H1 (cell line): ENCODE data around the gene CGB7. TPM values are rescaled to one million over a fixed set of nuclear protein-coding genes. Genes with fewer than 3 reads are reported as not detected.
A peak's percentile ranks its signal among the peaks of the same experiment; 100 is the strongest.

Source experiments
- CTCF ChIA-PET: fragments of 300-600 bp; sonication (Branson Sonifier 250); formaldehyde crosslinking; loops from one replicate; lab custom pipeline; 2021; ENCODE audit not compliant: partially characterized antibody; lab: Charles Lee
- POLR2A ChIA-PET: fragments of 300-600 bp; sonication (Branson Sonifier 250); formaldehyde crosslinking; loops from one replicate; lab custom pipeline; 2021; ENCODE audit warnings: inconsistent platforms; ENCODE audit not compliant: partially characterized antibody; lab: Charles Lee
- DNase-seq, 2 experiments: peaks; one replicate each; pipeline versions ENCODE4 v3.0.0 to v3.0.0-alpha.2; 2010 to 2022; ENCODE audit warnings: low spot score in 2 of 2, low read depth in 1 of 2, mixed read lengths in 1 of 2
- FAIRE-seq: peaks from 2 replicates; lab custom pipeline; 2011; peaks lifted over from hg19 to GRCh38; lab: Jason Lieb, UNC
- H2AFZ ChIP-seq: 2 replicates; pipeline ENCODE4 v1.8.1; 2012; ENCODE audit warnings: low read length, inconsistent platforms
- H2AK5ac ChIP-seq: 2 replicates; pipeline ENCODE4 v1.6.1; 2013; ENCODE audit warnings: low read depth, low read length
- H2BK120ac ChIP-seq: replicated peaks from 2 replicates; pipeline ENCODE3; 2013; ENCODE audit warnings: low read depth, low read length, inconsistent platforms
- H2BK12ac ChIP-seq: 2 replicates; pipeline ENCODE4 v1.6.1; 2013; ENCODE audit warnings: low read depth, low read length
- H2BK15ac ChIP-seq: 2 replicates; pipeline ENCODE4 v1.6.1; 2013; ENCODE audit warnings: low read length
- H2BK20ac ChIP-seq: 2 replicates; pipeline ENCODE4 v1.6.1; 2013; ENCODE audit warnings: low read length
- H2BK5ac ChIP-seq: 2 replicates; pipeline ENCODE4 v1.6.1; 2013; ENCODE audit warnings: low read depth, low read length
- H3K14ac ChIP-seq: 2 replicates; pipeline ENCODE4 v1.6.1; 2013; ENCODE audit warnings: inconsistent platforms; ENCODE audit not compliant: insufficient read length
- H3K18ac ChIP-seq: 2 replicates; pipeline ENCODE4 v1.6.1; 2013; ENCODE audit warnings: low read length; ENCODE audit errors: extremely low read depth
- H3K23ac ChIP-seq: 2 replicates; pipeline ENCODE4 v1.6.1; 2013; ENCODE audit warnings: inconsistent platforms; ENCODE audit not compliant: insufficient read length
- H3K23me2 ChIP-seq: 2 replicates; pipeline ENCODE4 v1.6.1; 2013; ENCODE audit warnings: low read depth, low read length
- H3K27ac ChIP-seq: 2 replicates; pipeline ENCODE4 v1.6.1; 2011; ENCODE audit warnings: low read depth, low read length, inconsistent platforms
- H3K27me3 ChIP-seq, 4 experiments: replicated peaks in 1 of 4; 1 replicate in 1 of 4; 2 replicates in 3 of 4; pipeline versions ENCODE4 v1.6.1 to v1.8.1; 2011 to 2013; ENCODE audit warnings: low read length in 3 of 4, mild to moderate bottlenecking in 3 of 4, inconsistent platforms in 2 of 4, mixed read lengths in 2 of 4, moderate library complexity in 1 of 4; ENCODE audit not compliant: control insufficient read depth in 3 of 4, insufficient read depth in 3 of 4; ENCODE audit errors: extremely low read depth in 1 of 4
- H3K36me3 ChIP-seq, 4 experiments: 2 replicates each; pipeline versions ENCODE4 v1.6.1 to v1.8.1; 2011 to 2013; ENCODE audit warnings: mild to moderate bottlenecking in 4 of 4, low read length in 3 of 4, moderate library complexity in 2 of 4, control low read depth in 1 of 4, inconsistent platforms in 1 of 4; ENCODE audit not compliant: insufficient read depth in 4 of 4, control insufficient read depth in 2 of 4
- H3K4ac ChIP-seq: replicated peaks from 2 replicates; pipeline ENCODE3; 2013; ENCODE audit warnings: low read length, low read depth, mixed read lengths, inconsistent platforms; ENCODE audit not compliant: insufficient read length
- H3K4me1 ChIP-seq, 4 experiments: replicated peaks in 1 of 4; 1 replicate in 1 of 4; 2 replicates in 3 of 4; pipeline versions ENCODE4 v1.6.1 to v1.8.1; 2011 to 2013; ENCODE audit warnings: low read length in 3 of 4, inconsistent platforms in 2 of 4, mixed read lengths in 1 of 4; ENCODE audit not compliant: insufficient read depth in 4 of 4, control insufficient read depth in 3 of 4
- H3K4me2 ChIP-seq, 2 experiments: 2 replicates each; pipeline versions ENCODE4 v1.6.1 to v1.8.1; 2011 to 2013; ENCODE audit warnings: low read depth in 2 of 2, low read length in 2 of 2, control low read depth in 1 of 2, inconsistent platforms in 1 of 2, mild to moderate bottlenecking in 1 of 2; ENCODE audit not compliant: insufficient read depth in 1 of 2
- H3K4me3 ChIP-seq, 4 experiments: fragments of 200-600, 300-600 bp in 1 of 4; sonication (generic), shearing (Covaris generic), sonication (Bioruptor Twin) in 1 of 4; 2 replicates each; pipeline versions ENCODE4 v1.5.1 to v1.8.1; 2011 to 2016; ENCODE audit warnings: low read length in 4 of 4, low read depth in 3 of 4, control low read depth in 2 of 4, inconsistent platforms in 2 of 4, mild to moderate bottlenecking in 2 of 4, mixed read lengths in 1 of 4, moderate library complexity in 1 of 4; ENCODE audit not compliant: insufficient read depth in 2 of 4; ENCODE audit errors: extremely low read depth in 1 of 4
- H3K56ac ChIP-seq: replicated peaks from 2 replicates; pipeline ENCODE3; 2013; ENCODE audit warnings: low read depth, mild to moderate bottlenecking, mixed read lengths, low read length, inconsistent platforms; ENCODE audit not compliant: insufficient read length
- H3K79me1 ChIP-seq: 2 replicates; pipeline ENCODE4 v1.6.1; 2013; ENCODE audit warnings: low read depth, low read length, control low read depth
- H3K79me2 ChIP-seq, 2 experiments: 2 replicates each; pipeline versions ENCODE4 v1.6.1 to v1.8.1; 2012 to 2013; ENCODE audit warnings: low read length in 2 of 2, mild to moderate bottlenecking in 2 of 2, inconsistent platforms in 1 of 2; ENCODE audit not compliant: insufficient read depth in 2 of 2, control insufficient read depth in 1 of 2
- H3K9ac ChIP-seq, 4 experiments: replicated peaks in 1 of 4; 1 replicate in 1 of 4; 2 replicates in 3 of 4; pipeline versions ENCODE4 v1.6.1 to v1.8.1; 2011 to 2013; ENCODE audit warnings: low read depth in 3 of 4, low read length in 3 of 4, control low read depth in 2 of 4, mild to moderate bottlenecking in 2 of 4, moderate library complexity in 2 of 4, inconsistent platforms in 1 of 4; ENCODE audit errors: extremely low read depth in 1 of 4
- H3K9me3 ChIP-seq, 2 experiments: 2 replicates each; pipeline versions ENCODE4 v1.6.1 to v1.8.1; 2012 to 2013; ENCODE audit warnings: mild to moderate bottlenecking in 2 of 2, moderate library complexity in 2 of 2, control low read depth in 1 of 2, inconsistent platforms in 1 of 2, low read depth in 1 of 2, low read length in 1 of 2, mixed read lengths in 1 of 2; ENCODE audit not compliant: insufficient read depth in 2 of 2
- H4K20me1 ChIP-seq, 2 experiments: replicated peaks in 1 of 2; 2 replicates each; pipeline versions ENCODE3 to v1.8.1; 2011 to 2013; ENCODE audit warnings: inconsistent platforms in 2 of 2, low read length in 2 of 2, mild to moderate bottlenecking in 1 of 2; ENCODE audit not compliant: insufficient read depth in 2 of 2, control insufficient read depth in 1 of 2
- H4K5ac ChIP-seq: 2 replicates; pipeline ENCODE4 v1.6.1; 2013; ENCODE audit warnings: low read length, low read depth, mixed read lengths, inconsistent platforms; ENCODE audit not compliant: insufficient read length
- H4K8ac ChIP-seq: 2 replicates; pipeline ENCODE4 v1.8.0; 2013; ENCODE audit warnings: mild to moderate bottlenecking, moderate library complexity, low read length, inconsistent platforms; ENCODE audit not compliant: insufficient read depth; ENCODE audit errors: extremely low read depth
- H4K91ac ChIP-seq: replicated peaks from 2 replicates; pipeline ENCODE3; 2013; ENCODE audit warnings: low read length, mixed read lengths, inconsistent platforms; ENCODE audit not compliant: insufficient read length
- CEBPB ChIP-seq: IDR thresholded peaks from 2 replicates; pipeline ENCODE4 v1.6.1; 2012; ENCODE audit warnings: low read depth, low read length
- EGR1 ChIP-seq: IDR thresholded peaks from 2 replicates; pipeline ENCODE4 v1.6.1; 2011; ENCODE audit warnings: low read depth, low read length, borderline replicate concordance
- POU5F1 ChIP-seq: IDR thresholded peaks from 2 replicates; pipeline ENCODE4 v1.6.1; 2011; ENCODE audit warnings: low read depth, mild to moderate bottlenecking, low read length, moderate library complexity
- RAD21 ChIP-seq, 2 experiments: IDR thresholded peaks in 1 of 2; conservative IDR thresholded peaks in 1 of 2; 2 replicates each; pipeline ENCODE4 v1.6.1; 2011; ENCODE audit warnings: low read depth in 2 of 2, low read length in 2 of 2, improper control_type of control experiment in 1 of 2, inconsistent platforms in 1 of 2, mild to moderate bottlenecking in 1 of 2, moderate library complexity in 1 of 2
- TBP ChIP-seq: IDR thresholded peaks from 2 replicates; pipeline ENCODE4 v1.6.1; 2011; ENCODE audit warnings: low read depth, low read length, improper control_type of control experiment
- WGBS, 2 experiments: shearing (Covaris generic) in 1 of 2; methylation state at CpG; one replicate each; pipeline versions ENCODE4 v1.1.6 to v1.1.7; 2013 to 2015; ENCODE audit warnings: low lambda C conversion rate in 2 of 2, mixed read lengths in 2 of 2, inconsistent platforms in 1 of 2, low coverage in 1 of 2, missing lambda C conversion rate in 1 of 2; ENCODE audit not compliant: insufficient replicate concordance in 2 of 2, insufficient coverage in 1 of 2, insufficient read length in 1 of 2; ENCODE audit errors: extremely low coverage in 1 of 2, missing lambda C conversion rate in 1 of 2; 5-methylcytosine and 5-hydroxymethylcytosine counted together
- polyA plus RNA-seq, 7 experiments: library from polyadenylated mRNA; depleted of rRNA in 3 of 7; stranded (reverse) in 5 of 7; unstranded in 2 of 7; fragments of >200 nt in 5 of 7; fragments of 200-250 nt in 2 of 7; gene quantifications; 1 replicate in 5 of 7; 2 replicates in 1 of 7; 4 replicates in 1 of 7; pipeline versions ENCODE4 v1.2.1 to v1.2.3, GENCODE V29; 2011 to 2013; ENCODE audit warnings: missing spikeins in 2 of 7, mixed read lengths in 2 of 7
- total RNA-seq: library from RNA; stranded (reverse); fragmentation: NEBNext Ultra II Directional; extraction: Animal tissue kit (Norgen Biotek cat#: 25700); gene quantifications from 2 replicates; pipeline ENCODE4 v1.2.1, GENCODE V29; 2021
- TF ChIP-seq, protein P1 (sequence below): IDR thresholded peaks from 2 replicates; pipeline ENCODE4 v1.6.1; 2012; ENCODE audit warnings: inconsistent platforms
- TF ChIP-seq, protein P2 (sequence below), 3 experiments: IDR thresholded peaks; 1 replicate in 2 of 3; 2 replicates in 1 of 3; pipeline versions ENCODE4 v1.5.1 to v1.6.1; 2011; ENCODE audit warnings: low read length in 3 of 3, mild to moderate bottlenecking in 3 of 3, inconsistent platforms in 2 of 3, low read depth in 1 of 3, moderate library complexity in 1 of 3; ENCODE audit not compliant: insufficient read depth in 1 of 3; ENCODE audit errors: control extremely low read depth in 1 of 3

CGB7 gene
- total and polyA plus RNA-seq, 2 of the 8 experiments (the other 6 are each of a cell fraction or from before 2014, with no cell fraction given): 1.2 to 2.2 TPM

DNA sequence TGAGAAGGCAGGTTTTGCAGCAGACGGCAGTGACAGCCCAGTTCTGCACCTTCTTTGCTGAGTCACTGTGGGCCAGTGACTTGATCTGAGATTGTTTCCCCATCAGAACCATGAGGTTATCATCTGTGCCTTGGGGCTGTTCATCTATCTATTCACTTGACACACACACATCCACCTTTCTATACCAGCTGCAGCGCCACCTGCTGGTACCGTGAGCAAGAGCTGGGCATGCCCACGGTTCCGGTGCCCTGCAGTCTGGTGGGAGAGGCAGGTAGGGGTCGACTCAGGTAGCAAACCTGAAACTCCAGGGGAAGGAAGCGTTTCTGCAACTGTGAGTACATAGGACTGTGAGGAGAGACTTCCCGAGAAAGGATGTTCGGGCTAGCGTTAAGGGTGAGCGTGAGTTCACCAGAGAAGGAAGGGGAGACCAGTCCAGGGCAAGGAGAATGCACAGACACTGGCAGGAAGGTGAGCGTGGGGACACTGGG, 49.1 kb upstream of the CGB7 start:
- Histone ChIP-seq H3K27ac (no peak overlapping the region), H2BK120ac (no peak overlapping the region), H2AK5ac (no peak overlapping the region), H2BK5ac (peak overlapping the region; percentile 3; the same call in 1 of the 2 replicates), H3K79me2 (no peaks in the 10 kb centered on the region), H3K27me3 (no peaks in the 10 kb centered on the region), H3K36me3 (peaks cover 24 to 67% (median 61%) of the 10 kb centered on the region in 4 experiments), H3K79me1 (peaks cover 4% of the 10 kb centered on the region), H3K14ac (no peak overlapping the region), H3K4me3 (no peak overlapping the region), H3K18ac (no peak overlapping the region), H4K5ac (no peak overlapping the region), H2AFZ (no peak overlapping the region), H3K9ac (no peak overlapping the region), H3K56ac (no peak overlapping the region), H4K8ac (no peak overlapping the region), H2BK20ac (no peak overlapping the region), H3K4ac (no peak overlapping the region), H3K9me3 (no peaks in the 10 kb centered on the region), H4K91ac (no peak overlapping the region), H2BK15ac (no peak overlapping the region), H3K4me2 (no peak overlapping the region), H2BK12ac (no peak overlapping the region), H3K23ac (no peak overlapping the region), H4K20me1 (peaks cover 18 to 32% of the 10 kb centered on the region in 2 experiments), H3K23me2 (no peaks in the 10 kb centered on the region), H3K4me1 (no peaks in the 10 kb centered on the region)
- WGBS, 2 experiments: 72% methylated on average over 12 of the region's 12 CpGs; no CpG with 5 or more reads in 1 of the 2 experiments
- ChIA-PET CTCF (interaction anchor here (0.5 to 3.1 kb wide), 27 partner anchors 8 to 919 kb away, joined by 3 to 26 read pairs (median 4); partner anchors contain the start of genes CGB2 and LIN7B), POLR2A (interaction anchor here (0.7 to 3.6 kb wide), 8 partner anchors 9 to 104 kb away, joined by 3 to 30 read pairs (median 5); no protein-coding TSS in a partner anchor)
- TF ChIP-seq, protein P1, sequence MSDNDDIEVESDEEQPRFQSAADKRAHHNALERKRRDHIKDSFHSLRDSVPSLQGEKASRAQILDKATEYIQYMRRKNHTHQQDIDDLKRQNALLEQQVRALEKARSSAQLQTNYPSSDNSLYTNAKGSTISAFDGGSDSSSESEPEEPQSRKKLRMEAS: 0 out of 2 replicates have a peak, but pooled peaks have one; percentile 29
- TF ChIP-seq RAD21 (IDR thresholded peaks at IDR 0.05 in 1 of 2, conservative IDR thresholded peaks at IDR 0.05 in 1 of 2; ENCODE audit: low read depth in 2 of 2, low read length in 2 of 2) (peak; percentile 29 to 60; a peak in 3 of 4 replicates), TBP (no peak), CEBPB (no peak), EGR1 (no peak), POU5F1 (no peak)
- TF ChIP-seq, protein P2, sequence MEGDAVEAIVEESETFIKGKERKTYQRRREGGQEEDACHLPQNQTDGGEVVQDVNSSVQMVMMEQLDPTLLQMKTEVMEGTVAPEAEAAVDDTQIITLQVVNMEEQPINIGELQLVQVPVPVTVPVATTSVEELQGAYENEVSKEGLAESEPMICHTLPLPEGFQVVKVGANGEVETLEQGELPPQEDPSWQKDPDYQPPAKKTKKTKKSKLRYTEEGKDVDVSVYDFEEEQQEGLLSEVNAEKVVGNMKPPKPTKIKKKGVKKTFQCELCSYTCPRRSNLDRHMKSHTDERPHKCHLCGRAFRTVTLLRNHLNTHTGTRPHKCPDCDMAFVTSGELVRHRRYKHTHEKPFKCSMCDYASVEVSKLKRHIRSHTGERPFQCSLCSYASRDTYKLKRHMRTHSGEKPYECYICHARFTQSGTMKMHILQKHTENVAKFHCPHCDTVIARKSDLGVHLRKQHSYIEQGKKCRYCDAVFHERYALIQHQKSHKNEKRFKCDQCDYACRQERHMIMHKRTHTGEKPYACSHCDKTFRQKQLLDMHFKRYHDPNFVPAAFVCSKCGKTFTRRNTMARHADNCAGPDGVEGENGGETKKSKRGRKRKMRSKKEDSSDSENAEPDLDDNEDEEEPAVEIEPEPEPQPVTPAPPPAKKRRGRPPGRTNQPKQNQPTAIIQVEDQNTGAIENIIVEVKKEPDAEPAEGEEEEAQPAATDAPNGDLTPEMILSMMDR (IDR thresholded peaks at IDR 0.05; ENCODE audit: control extremely low read depth in 1 of 3, insufficient read depth in 1 of 3, low read depth in 1 of 3, low read length in 3 of 3): peak; percentile 76 to 98 (median 97)
- peak; percentile 58 for FAIRE-seq
- DNase-seq: peak in 1 of 2 experiments; percentile 87
